Measurements from ENCODE around the gene MAPK11.

The MAPK11 gene

DNA sequence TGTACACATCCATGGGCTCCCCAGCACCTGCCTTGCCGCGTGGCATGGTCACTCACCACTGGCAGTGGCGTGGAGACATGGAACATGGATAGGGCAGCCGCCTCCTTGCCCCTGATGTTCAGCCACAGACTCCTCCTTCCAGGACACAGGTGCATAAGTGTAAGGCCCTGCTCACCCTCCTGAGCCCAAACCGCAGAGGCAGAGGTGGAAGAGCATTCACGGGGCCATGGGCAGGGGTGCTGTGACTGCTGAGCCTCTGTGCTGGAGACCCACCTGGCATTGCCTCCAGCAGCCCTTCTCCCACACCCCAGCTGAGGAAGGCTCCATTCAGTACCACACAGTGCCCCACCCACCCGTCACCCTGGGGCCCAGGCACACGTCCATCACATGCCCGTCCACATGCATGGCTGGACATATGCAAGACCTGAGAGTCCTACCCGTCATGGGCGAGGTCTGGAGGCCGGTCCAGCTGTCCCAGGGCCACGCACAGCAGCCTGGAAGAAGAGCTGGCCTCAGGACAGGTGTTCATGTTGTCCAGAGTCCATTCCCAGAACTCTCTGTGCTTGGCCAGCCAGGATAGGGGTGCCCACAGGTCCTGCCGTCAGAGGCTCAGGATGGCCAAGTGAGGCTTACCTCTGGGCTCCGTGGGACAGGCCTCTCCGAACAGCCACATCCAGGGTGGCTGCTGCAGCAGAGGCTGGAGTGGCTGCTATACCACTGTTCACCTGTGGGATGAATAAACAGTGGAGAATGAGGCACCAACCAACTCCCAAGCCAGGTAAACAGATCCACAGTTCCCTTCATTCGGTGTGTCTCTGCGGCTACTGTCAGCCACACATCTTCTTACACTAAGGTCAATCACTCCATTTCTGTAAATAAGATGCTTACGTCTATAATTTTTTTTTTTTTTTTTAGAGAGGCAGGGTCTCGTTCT lies 23.7 kb downstream of the MAPK11 start:
- no CpG with 5 or more reads among the region's 20 CpGs for WGBS (ENCODE audit: extremely low coverage, insufficient coverage, low lambda C conversion rate)

DNA sequence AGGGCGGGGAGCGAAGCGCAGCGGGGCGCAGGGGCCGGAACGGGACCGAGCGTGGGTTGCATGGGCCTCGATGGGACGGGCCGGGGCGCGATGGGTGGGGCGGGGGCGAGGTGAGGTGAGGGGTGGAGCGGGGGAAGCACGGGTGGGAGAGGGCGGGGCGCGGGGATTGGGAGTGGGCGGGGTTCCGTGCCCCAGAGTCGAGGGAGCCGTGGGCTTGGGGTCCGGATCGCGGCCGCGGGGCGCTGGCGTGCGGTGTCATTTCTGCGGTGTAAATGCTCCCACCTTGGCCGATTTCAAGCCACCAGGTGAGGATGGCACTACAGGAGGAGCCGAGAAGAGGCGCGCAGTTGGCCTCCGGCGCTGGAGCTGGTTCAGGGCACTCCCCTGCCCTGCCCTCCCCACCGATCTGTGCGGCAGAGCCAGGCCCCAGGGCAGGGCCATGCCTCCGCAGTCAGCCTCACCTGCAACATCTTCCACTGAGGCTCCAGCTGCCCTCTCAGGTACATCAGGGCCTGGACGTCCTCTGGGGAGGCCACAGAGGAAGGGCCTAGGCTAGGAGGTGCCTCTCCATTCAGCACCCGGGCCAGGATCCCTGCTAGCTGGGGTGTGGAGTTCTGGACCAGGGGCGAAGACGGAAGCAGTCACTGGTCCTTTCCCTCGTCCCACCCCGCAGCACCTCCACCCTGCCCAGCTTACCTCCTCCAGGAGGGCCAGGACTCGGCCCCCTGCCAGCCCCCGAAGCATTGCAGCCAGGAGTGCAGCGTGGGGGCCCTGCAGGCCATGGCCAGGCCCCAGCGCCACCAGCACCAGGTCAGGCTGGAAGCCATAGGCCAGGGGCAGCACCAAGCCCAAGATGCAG lies 24.7 kb downstream of the MAPK11 start:
- H2BK15ac ChIP-seq (replicated peaks; ENCODE audit: low read depth), result no peak overlapping the region
- H2BK120ac ChIP-seq (ENCODE audit: low read depth, low read length), result no peak overlapping the region
- no peak overlapping the region for H4K5ac ChIP-seq (ENCODE audit: low read length)
- H3K36me3 ChIP-seq (ENCODE audit: control insufficient read depth, insufficient read depth, low read length), result peaks cover 3% of the 10 kb centered on the region
- no peak overlapping the region for H3K4ac ChIP-seq (ENCODE audit: low read depth, low read length)
- peak overlapping the region; percentile 75 for H3K4me3 ChIP-seq (ENCODE audit: low read length)
- peak overlapping the region; percentile 86 for H2BK5ac ChIP-seq (ENCODE audit: low read length)
- no peaks in the 10 kb centered on the region for H3K27me3 ChIP-seq (ENCODE audit: insufficient read depth, low read length, poor library complexity)
- no peak for DNase-seq
- peaks cover 2% of the 10 kb centered on the region for H3K4me1 ChIP-seq (ENCODE audit: control insufficient read depth, low read depth, low read length)
- peaks cover 18% of the 10 kb centered on the region for H3K79me1 ChIP-seq (ENCODE audit: low read length)
- H3K27ac ChIP-seq (ENCODE audit: low read depth, low read length), result peak overlapping the region; percentile 75
- peak overlapping the region; percentile 95 for H3K4me2 ChIP-seq (ENCODE audit: low read length)
- H3K18ac ChIP-seq (ENCODE audit: low read length), result peak overlapping the region; percentile 9
- H3K79me2 ChIP-seq (ENCODE audit: control insufficient read depth, insufficient read depth, low read length), result peaks cover 12% of the 10 kb centered on the region
- H3K56ac ChIP-seq (ENCODE audit: low read length), result peak overlapping the region; percentile 98
- no peak overlapping the region for H4K8ac ChIP-seq (ENCODE audit: low read depth, low read length)
- H3K9ac ChIP-seq (ENCODE audit: low read length), result peak overlapping the region; percentile 93
- WGBS (ENCODE audit: extremely low coverage, insufficient coverage, low lambda C conversion rate), result no CpG with 5 or more reads among the region's 53 CpGs
- peak overlapping the region; percentile 43 for H2AK5ac ChIP-seq (ENCODE audit: low read length)
- H3K23ac ChIP-seq (ENCODE audit: low read length), result peak overlapping the region; percentile 45

More for the DNA sequence above, 23.7 kb downstream of the MAPK11 start:
- Histone ChIP-seq H3K4me2 (ENCODE audit: low read length) (no peak overlapping the region), H3K27ac (ENCODE audit: low read depth, low read length) (no peak overlapping the region), H2BK15ac (replicated peaks; ENCODE audit: low read depth) (no peak overlapping the region), H4K8ac (ENCODE audit: low read depth, low read length) (no peak overlapping the region), H2BK120ac (ENCODE audit: low read depth, low read length) (no peak overlapping the region), H3K4me1 (ENCODE audit: control insufficient read depth, low read depth, low read length) (peaks cover 2% of the 10 kb centered on the region), H3K27me3 (ENCODE audit: insufficient read depth, low read length, poor library complexity) (no peaks in the 10 kb centered on the region), H3K79me1 (ENCODE audit: low read length) (peaks cover 18% of the 10 kb centered on the region), H3K36me3 (ENCODE audit: control insufficient read depth, insufficient read depth, low read length) (peaks cover 3% of the 10 kb centered on the region), H3K79me2 (ENCODE audit: control insufficient read depth, insufficient read depth, low read length) (peaks cover 12% of the 10 kb centered on the region), H4K5ac (ENCODE audit: low read length) (no peak overlapping the region), H3K56ac (ENCODE audit: low read length) (no peak overlapping the region), H3K4ac (ENCODE audit: low read depth, low read length) (no peak overlapping the region), H3K4me3 (ENCODE audit: low read length) (no peak overlapping the region), H3K23ac (ENCODE audit: low read length) (no peak overlapping the region), H2AK5ac (ENCODE audit: low read length) (no peak overlapping the region), H2BK5ac (ENCODE audit: low read length) (no peak overlapping the region), H3K9ac (ENCODE audit: low read length) (no peak overlapping the region), H3K18ac (ENCODE audit: low read length) (no peak overlapping the region)
- DNase-seq, result peak; percentile 49

DNA sequence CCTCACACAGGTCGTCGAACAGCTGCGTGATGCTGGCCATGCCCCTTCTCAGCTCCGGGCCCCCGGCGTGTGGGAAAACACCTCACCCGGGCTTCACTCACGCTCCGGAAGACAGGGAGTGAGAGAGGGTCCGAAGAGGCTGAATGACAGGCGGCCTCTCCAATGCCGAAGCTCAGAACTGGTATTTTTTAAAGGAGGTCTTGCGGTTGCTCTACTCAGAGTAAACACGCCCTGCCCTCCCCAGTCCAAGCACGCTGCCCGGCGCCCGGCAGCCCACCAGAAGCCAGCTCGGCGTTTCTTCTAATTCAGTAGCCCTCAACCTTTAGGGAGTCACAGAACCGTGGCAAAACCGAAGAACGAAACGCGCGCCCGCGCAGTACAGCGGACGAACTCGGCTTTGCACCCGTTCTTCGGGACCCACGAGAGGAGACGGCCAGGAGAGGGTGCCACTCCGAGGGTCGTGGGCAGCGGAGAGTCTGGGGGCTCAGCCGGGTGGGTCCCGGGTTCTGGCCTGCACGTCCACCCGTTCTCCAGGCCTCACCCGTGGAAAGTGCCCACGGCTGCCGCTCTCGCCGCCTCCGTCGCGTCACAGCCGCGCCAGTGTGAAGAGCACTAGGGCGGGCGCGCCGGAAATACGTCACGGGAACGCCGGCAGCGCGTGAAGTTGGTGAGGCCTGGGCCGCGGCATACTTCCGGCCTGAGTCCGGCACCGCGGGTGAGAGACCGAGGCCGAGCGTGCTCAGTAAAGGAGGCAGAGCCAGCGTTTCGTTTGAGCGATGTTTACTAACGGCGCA lies 25.6 kb downstream of the MAPK11 start, which contains the start of gene TUBGCP6:
TSS of gene TUBGCP6 (minus strand) at position 604 of the 794 bp plus-strand sequence. CDS start at position 40, 564 bp downstream.
- peak within 1 kb of the TSS; percentile 75 for H3K4me3 ChIP-seq (ENCODE audit: low read length)
- peak within 1 kb of the TSS; percentile 95 for H3K4me2 ChIP-seq (ENCODE audit: low read length)
- no peak within 1 kb of the TSS for H4K5ac ChIP-seq (ENCODE audit: low read length)
- H3K27me3 ChIP-seq (ENCODE audit: insufficient read depth, low read length, poor library complexity), result no peaks in the 10 kb centered on the region
- H2BK15ac ChIP-seq (replicated peaks; ENCODE audit: low read depth), result no peak within 1 kb of the TSS
- H3K4me1 ChIP-seq (ENCODE audit: control insufficient read depth, low read depth, low read length), result peaks cover 2% of the 10 kb centered on the region
- no CpG with 5 or more reads among the region's 76 CpGs for WGBS (ENCODE audit: extremely low coverage, insufficient coverage, low lambda C conversion rate)
- peak within 1 kb of the TSS; percentile 45 for H3K23ac ChIP-seq (ENCODE audit: low read length)
- peaks cover 15% of the 10 kb centered on the region for H3K79me2 ChIP-seq (ENCODE audit: control insufficient read depth, insufficient read depth, low read length)
- H2AK5ac ChIP-seq (ENCODE audit: low read length), result peak within 1 kb of the TSS; percentile 43
- no peak within 1 kb of the TSS for H3K4ac ChIP-seq (ENCODE audit: low read depth, low read length)
- peaks cover 3% of the 10 kb centered on the region for H3K36me3 ChIP-seq (ENCODE audit: control insufficient read depth, insufficient read depth, low read length)
- peaks cover 21% of the 10 kb centered on the region for H3K79me1 ChIP-seq (ENCODE audit: low read length)
- peak within 1 kb of the TSS; percentile 98 for H3K56ac ChIP-seq (ENCODE audit: low read length)
- H3K27ac ChIP-seq (ENCODE audit: low read depth, low read length), result peak within 1 kb of the TSS; percentile 75
- peak within 1 kb of the TSS; percentile 93 for H3K9ac ChIP-seq (ENCODE audit: low read length)
- H4K8ac ChIP-seq (ENCODE audit: low read depth, low read length), result no peak within 1 kb of the TSS
- peak within 1 kb of the TSS; percentile 9 for H3K18ac ChIP-seq (ENCODE audit: low read length)
- DNase-seq, result peak; percentile 96
- no peak within 1 kb of the TSS for H2BK120ac ChIP-seq (ENCODE audit: low read depth, low read length)
- peak within 1 kb of the TSS; percentile 86 for H2BK5ac ChIP-seq (ENCODE audit: low read length)

DNA sequence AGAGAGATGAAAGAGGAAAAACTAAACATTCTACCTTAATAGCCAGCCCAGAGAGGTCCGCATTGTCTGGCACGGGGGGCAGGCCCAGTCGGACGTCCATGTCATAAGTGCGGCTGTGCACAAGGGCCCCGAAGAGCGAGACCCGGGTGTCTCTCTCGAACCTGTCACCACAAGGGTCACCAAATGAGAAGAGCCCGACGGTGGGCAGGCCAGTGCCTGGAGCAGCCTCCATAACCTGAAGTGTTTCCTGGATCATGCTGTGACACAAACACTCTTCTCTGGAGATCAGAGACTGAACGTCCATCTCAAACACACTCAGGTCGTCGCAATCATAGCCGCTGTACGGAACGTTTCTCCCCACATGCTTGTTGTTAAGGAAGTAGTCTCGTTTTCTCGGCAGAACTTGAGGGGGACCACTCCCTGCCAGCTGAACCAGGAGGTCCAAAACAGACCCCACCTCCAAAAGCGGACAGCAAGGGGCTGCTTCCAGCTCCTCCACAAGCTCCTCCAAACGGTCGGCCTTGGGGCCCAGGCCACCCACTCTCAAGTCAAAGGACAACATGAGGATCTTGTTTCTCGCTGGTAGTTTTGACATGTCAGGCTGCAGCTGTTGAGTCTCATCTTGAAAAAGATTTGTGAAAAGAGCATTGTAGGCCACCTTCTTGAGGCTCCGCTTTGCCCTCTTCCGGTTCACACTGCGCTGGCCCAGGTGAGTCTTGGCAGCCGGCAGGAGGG lies 26.3 kb downstream of the MAPK11 start:
- peaks cover 2% of the 10 kb centered on the region for H3K4me1 ChIP-seq (ENCODE audit: control insufficient read depth, low read depth, low read length)
- peak overlapping the region; percentile 70 for H3K4me3 ChIP-seq (ENCODE audit: low read length)
- no peaks in the 10 kb centered on the region for H3K27me3 ChIP-seq (ENCODE audit: insufficient read depth, low read length, poor library complexity)
- H4K5ac ChIP-seq (ENCODE audit: low read length), result no peak overlapping the region
- no peak overlapping the region for H3K4ac ChIP-seq (ENCODE audit: low read depth, low read length)
- WGBS (ENCODE audit: extremely low coverage, insufficient coverage, low lambda C conversion rate), result no CpG with 5 or more reads among the region's 27 CpGs
- H3K4me2 ChIP-seq (ENCODE audit: low read length), result peak overlapping the region; percentile 67
- H2BK120ac ChIP-seq (ENCODE audit: low read depth, low read length), result no peak overlapping the region
- H2BK15ac ChIP-seq (replicated peaks; ENCODE audit: low read depth), result no peak overlapping the region
- H3K79me2 ChIP-seq (ENCODE audit: control insufficient read depth, insufficient read depth, low read length), result peaks cover 15% of the 10 kb centered on the region
- no peak overlapping the region for H2BK5ac ChIP-seq (ENCODE audit: low read length)
- no peak overlapping the region for H4K8ac ChIP-seq (ENCODE audit: low read depth, low read length)
- H3K27ac ChIP-seq (ENCODE audit: low read depth, low read length), result no peak overlapping the region
- peak overlapping the region; percentile 93 for H3K9ac ChIP-seq (ENCODE audit: low read length)
- H3K56ac ChIP-seq (ENCODE audit: low read length), result peak overlapping the region; percentile 98
- no peak overlapping the region for H3K18ac ChIP-seq (ENCODE audit: low read length)
- peaks cover 3% of the 10 kb centered on the region for H3K36me3 ChIP-seq (ENCODE audit: control insufficient read depth, insufficient read depth, low read length)
- H3K79me1 ChIP-seq (ENCODE audit: low read length), result peaks cover 24% of the 10 kb centered on the region
- no peak overlapping the region for H3K23ac ChIP-seq (ENCODE audit: low read length)
- DNase-seq, result no peak
- no peak overlapping the region for H2AK5ac ChIP-seq (ENCODE audit: low read length)
